Mesenchymal stem cell (in vitro differentiated cells and primary cell): ENCODE measurements around the gene CCDC188. TPM values are rescaled to one million over a fixed set of nuclear protein-coding genes. Genes with fewer than 3 reads are reported as not detected.

Experiments
- DNase-seq: peaks from one replicate; pipeline ENCODE4 v3.0.0-alpha.2; 2013
- H2AFZ ChIP-seq: one replicate; pipeline ENCODE4 v1.6.1; 2013; ENCODE audit warnings: low read depth, mild to moderate bottlenecking, control low read depth, inconsistent platforms, low read length, moderate library complexity
- H2AK5ac ChIP-seq: 2 replicates; pipeline ENCODE4 v1.6.1; 2013; ENCODE audit warnings: low read length, moderate library complexity, mild to moderate bottlenecking, inconsistent platforms; ENCODE audit not compliant: severe bottlenecking
- H2BK120ac ChIP-seq: one replicate; pipeline ENCODE4 v1.6.1; 2013; ENCODE audit warnings: low read depth, mild to moderate bottlenecking, inconsistent platforms, low read length, moderate library complexity
- H2BK12ac ChIP-seq, 2 experiments: one replicate each; pipeline ENCODE4 v1.6.1; 2013; ENCODE audit warnings: inconsistent platforms in 2 of 2, low read length in 2 of 2, mild to moderate bottlenecking in 2 of 2, moderate library complexity in 2 of 2, control low read depth in 1 of 2
- H2BK15ac ChIP-seq: one replicate; pipeline ENCODE4 v1.6.1; 2013; ENCODE audit warnings: mild to moderate bottlenecking, low read depth, inconsistent platforms; ENCODE audit not compliant: poor library complexity, severe bottlenecking
- H2BK5ac ChIP-seq: 2 replicates; pipeline ENCODE4 v1.6.1; 2013; ENCODE audit warnings: low read depth, mild to moderate bottlenecking, low read length, control low read depth, inconsistent platforms; ENCODE audit not compliant: poor library complexity, severe bottlenecking
- H3K14ac ChIP-seq, 2 experiments: one replicate each; pipeline ENCODE4 v1.6.1; 2013; ENCODE audit warnings: inconsistent platforms in 2 of 2, low read length in 2 of 2, control low read depth in 1 of 2, mild to moderate bottlenecking in 1 of 2, moderate library complexity in 1 of 2
- H3K18ac ChIP-seq, 2 experiments: one replicate each; pipeline ENCODE4 v1.6.1; 2013; ENCODE audit warnings: inconsistent platforms in 2 of 2, low read length in 2 of 2, control low read depth in 1 of 2, low read depth in 1 of 2, mild to moderate bottlenecking in 1 of 2
- H3K23ac ChIP-seq, 2 experiments: one replicate each; pipeline ENCODE4 v1.6.1; 2013; ENCODE audit warnings: inconsistent platforms in 2 of 2, low read length in 2 of 2, mild to moderate bottlenecking in 2 of 2, moderate library complexity in 2 of 2, control low read depth in 1 of 2
- H3K27ac ChIP-seq: 2 replicates; pipeline ENCODE4 v1.5.1; 2013; ENCODE audit warnings: mild to moderate bottlenecking, moderate library complexity, low read length, control low read depth, inconsistent platforms; ENCODE audit not compliant: poor library complexity, severe bottlenecking
- H3K27me3 ChIP-seq, 2 experiments: 2 replicates each; pipeline versions ENCODE4 v1.6.1 to v1.7.0; 2013; ENCODE audit warnings: low read length in 2 of 2, mild to moderate bottlenecking in 2 of 2, moderate library complexity in 2 of 2, control low read depth in 1 of 2, inconsistent platforms in 1 of 2; ENCODE audit not compliant: control insufficient read depth in 1 of 2, insufficient read depth in 1 of 2
- H3K36me3 ChIP-seq, 2 experiments: 2 replicates each; pipeline versions ENCODE4 v1.6.1 to v1.7.0; 2013; ENCODE audit warnings: low read length in 2 of 2, control low read depth in 1 of 2, inconsistent platforms in 1 of 2, low read depth in 1 of 2, mild to moderate bottlenecking in 1 of 2; ENCODE audit not compliant: insufficient read depth in 2 of 2, control insufficient read depth in 1 of 2
- H3K4ac ChIP-seq, 2 experiments: one replicate each; pipeline ENCODE4 v1.6.1; 2013; ENCODE audit warnings: inconsistent platforms in 2 of 2, low read length in 2 of 2, mild to moderate bottlenecking in 2 of 2, moderate library complexity in 2 of 2, control low read depth in 1 of 2, low read depth in 1 of 2
- H3K4me1 ChIP-seq: 2 replicates; pipeline ENCODE4 v1.6.1; 2013; ENCODE audit warnings: low read depth, low read length, control low read depth; ENCODE audit not compliant: control insufficient read depth, insufficient read depth
- H3K4me2 ChIP-seq: 2 replicates; pipeline ENCODE4 v1.6.1; 2013; ENCODE audit warnings: low read length, mild to moderate bottlenecking, inconsistent platforms; ENCODE audit not compliant: poor library complexity, severe bottlenecking
- H3K4me3 ChIP-seq, 2 experiments: 2 replicates each; pipeline versions ENCODE4 v1.5.1 to v1.7.0; 2013; ENCODE audit warnings: low read length in 2 of 2, mild to moderate bottlenecking in 2 of 2, control low read depth in 1 of 2, low read depth in 1 of 2; ENCODE audit not compliant: insufficient read depth in 1 of 2
- H3K79me1 ChIP-seq: replicated peaks from 2 replicates; pipeline ENCODE4 v1.6.1; 2013; ENCODE audit warnings: mild to moderate bottlenecking, control low read depth, low read length, inconsistent platforms; ENCODE audit not compliant: poor library complexity, severe bottlenecking
- H3K9ac ChIP-seq: 2 replicates; pipeline ENCODE4 v1.7.0; 2013; ENCODE audit warnings: mild to moderate bottlenecking, low read length, moderate library complexity
- H3K9me3 ChIP-seq: 2 replicates; pipeline ENCODE4 v1.7.0; 2013; ENCODE audit warnings: mild to moderate bottlenecking, low read length; ENCODE audit not compliant: control insufficient read depth
- H4K8ac ChIP-seq: one replicate; pipeline ENCODE4 v1.6.1; 2013; ENCODE audit warnings: inconsistent platforms, mild to moderate bottlenecking, low read length, moderate library complexity
- H4K91ac ChIP-seq: one replicate; pipeline ENCODE4 v1.6.1; 2013; ENCODE audit warnings: mild to moderate bottlenecking, low read length, inconsistent platforms
- WGBS: methylation state at CpG from one replicate; pipeline ENCODE4 v1.1.7; 2013; ENCODE audit warnings: mixed read lengths; 5-methylcytosine and 5-hydroxymethylcytosine counted together
- polyA plus RNA-seq, 2 experiments: library from polyadenylated mRNA; stranded (reverse); fragments of 200-250 nt; gene quantifications; one replicate each; pipeline ENCODE4 v1.2.3, GENCODE V29; 2013

The CCDC188 gene
- polyA plus RNA-seq (2013, experiment 1 of 2) = not detected
- polyA plus RNA-seq (2013, experiment 2 of 2) = not detected

- H3K4me2 ChIP-seq = no peak within 1 kb of the TSS
- no peak within 1 kb of the TSS for H2BK15ac ChIP-seq
- no peak within 1 kb of the TSS for H2BK120ac ChIP-seq
- no peak within 1 kb of the TSS for H3K14ac ChIP-seq
- no peaks in the 10 kb centered on the region for H3K9me3 ChIP-seq
- no peak within 1 kb of the TSS for H2AK5ac ChIP-seq
- no peak within 1 kb of the TSS for H4K91ac ChIP-seq
- H3K79me1 ChIP-seq = peaks cover 11% of the 10 kb centered on the region
- H3K9ac ChIP-seq = no peak within 1 kb of the TSS
- H2BK5ac ChIP-seq = no peak within 1 kb of the TSS
- H3K4me3 ChIP-seq = no peak within 1 kb of the TSS
- WGBS = 79% methylated on average over 12 of the region's 14 CpGs
- no peak for DNase-seq
- no peak within 1 kb of the TSS for H2BK12ac ChIP-seq
- H4K8ac ChIP-seq = peak within 1 kb of the TSS; percentile 41
- no peak within 1 kb of the TSS for H3K27ac ChIP-seq
- no peak within 1 kb of the TSS for H3K4ac ChIP-seq
- H2AFZ ChIP-seq = no peak within 1 kb of the TSS
- no peak within 1 kb of the TSS for H3K23ac ChIP-seq
- peaks cover 2 to 28% of the 10 kb centered on the region in 2 experiments for H3K36me3 ChIP-seq
- H3K4me1 ChIP-seq = peaks cover 22% of the 10 kb centered on the region
- peaks cover 0 to 19% of the 10 kb centered on the region in 2 experiments for H3K27me3 ChIP-seq
- H3K18ac ChIP-seq = no peak within 1 kb of the TSS
Measured at GRCh38 chr22:20150381-20151275, at the start of gene CCDC188. TSS of gene CCDC188 (minus strand) at chr22:20151055. CDS start at chr22:20150986, 69 bp downstream.

- Histone ChIP-seq H2BK5ac (no peak overlapping the region), H3K18ac (no peak overlapping the region), H3K4me1 (peaks cover 23% of the 10 kb centered on the region), H3K23ac (no peak overlapping the region), H2AK5ac (no peak overlapping the region), H2BK12ac (no peak overlapping the region), H3K36me3 (no peaks in the 10 kb centered on the region), H2AFZ (no peak overlapping the region), H3K9me3 (no peaks in the 10 kb centered on the region), H3K4me3 (no peak overlapping the region), H3K4me2 (no peak overlapping the region), H4K8ac (no peak overlapping the region), H3K9ac (no peak overlapping the region), H3K79me1 (no peaks in the 10 kb centered on the region), H4K91ac (no peak overlapping the region), H2BK120ac (no peak overlapping the region), H3K27me3 (peaks cover 34 to 60% of the 10 kb centered on the region in 2 experiments), H3K14ac (no peak overlapping the region), H2BK15ac (no peak overlapping the region), H3K27ac (no peak overlapping the region), H3K4ac (no peak overlapping the region)
- no peak for DNase-seq
- 93% methylated on average over 5 of the region's 5 CpGs for WGBS
Measured at GRCh38 chr22:20199906-20200305, 49.1 kb upstream of the CCDC188 start.

- Histone ChIP-seq H2AFZ (no peak overlapping the region), H2BK15ac (no peak overlapping the region), H3K27ac (no peak overlapping the region), H3K36me3 (no peaks in the 10 kb centered on the region), H4K91ac (no peak overlapping the region), H3K4ac (no peak overlapping the region), H3K79me1 (no peaks in the 10 kb centered on the region), H2BK5ac (no peak overlapping the region), H3K27me3 (peaks cover 34 to 60% of the 10 kb centered on the region in 2 experiments), H2BK12ac (no peak overlapping the region), H3K18ac (no peak overlapping the region), H3K4me3 (no peak overlapping the region), H4K8ac (no peak overlapping the region), H2AK5ac (no peak overlapping the region), H3K9ac (no peak overlapping the region), H3K4me1 (peaks cover 18% of the 10 kb centered on the region), H3K14ac (no peak overlapping the region), H3K23ac (no peak overlapping the region), H3K9me3 (no peaks in the 10 kb centered on the region), H2BK120ac (no peak overlapping the region), H3K4me2 (no peak overlapping the region)
- DNase-seq = no peak
- 86% methylated on average over 1 of the region's 1 CpG for WGBS
Measured at GRCh38 chr22:20199413-20199842, 48.6 kb upstream of the CCDC188 start.

- Histone ChIP-seq H2BK5ac (no peak overlapping the region), H3K9me3 (no peaks in the 10 kb centered on the region), H2AK5ac (no peak overlapping the region), H3K27ac (no peak overlapping the region), H3K4me2 (no peak overlapping the region), H3K23ac (no peak overlapping the region), H3K79me1 (no peaks in the 10 kb centered on the region), H3K4me1 (peaks cover 11% of the 10 kb centered on the region), H2BK120ac (no peak overlapping the region), H4K8ac (no peak overlapping the region), H3K14ac (no peak overlapping the region), H3K18ac (no peak overlapping the region), H2BK12ac (no peak overlapping the region), H2BK15ac (no peak overlapping the region), H2AFZ (no peak overlapping the region), H3K36me3 (no peaks in the 10 kb centered on the region), H3K27me3 (peaks cover 34 to 60% of the 10 kb centered on the region in 2 experiments), H3K9ac (no peak overlapping the region), H4K91ac (no peak overlapping the region), H3K4me3 (no peak overlapping the region), H3K4ac (no peak overlapping the region)
- DNase-seq = no peak
- WGBS = 54% methylated on average over 10 of the region's 10 CpGs
Measured at GRCh38 chr22:20198557-20199319, 47.9 kb upstream of the CCDC188 start.
